GM12878 (cell line): ENCODE data around the gene BCCIP. TPM values are rescaled to one million over a fixed set of nuclear protein-coding genes. Genes with fewer than 3 reads are reported as not detected.

ENCODE experiments used
- ATAC-seq: fragments of 200-7000 bp; cut with Tn5 transposase; 3 replicates; pipeline ENCODE4 v1.9.1; 2020; ENCODE audit warnings: mild to moderate bottlenecking, moderate library complexity
- BruUV-seq: library from RNA; stranded (reverse); fragments of 400-500 nt; replicated peaks from 2 replicates; lab custom pipeline; 2021; lab: Mats Ljungman, UMichigan
- CTCF ChIA-PET: fragments of 300-600 bp; sonication (Branson Sonifier 250); formaldehyde crosslinking; extraction: SDS; loops from one replicate; lab custom pipeline; 2021; ENCODE audit warnings: inconsistent platforms; lab: Yijun Ruan, JAX
- POLR2A ChIA-PET: fragments of 350-600 bp; formaldehyde crosslinking; extraction: SDS; loops from one replicate; lab custom pipeline; 2021; ENCODE audit warnings: inconsistent platforms; lab: Charles Lee
- RAD21 ChIA-PET: fragments of 300-600 bp; sonication (Branson Sonifier 250); formaldehyde crosslinking; loops from one replicate; lab custom pipeline; 2023; ENCODE audit warnings: antibody characterized with exemption; ENCODE audit not compliant: unreplicated experiment; lab: Charles Lee
- SMC1A ChIA-PET: fragments of 300-600 bp; sonication (Branson Sonifier 250); formaldehyde crosslinking; loops from one replicate; lab custom pipeline; 2023; ENCODE audit not compliant: unreplicated experiment, uncharacterized antibody; lab: Charles Lee
- DNase-seq: peaks from one replicate; pipeline ENCODE4 v3.0.0-alpha.2; 2011; ENCODE audit warnings: low read depth, low spot score
- FAIRE-seq: peaks from 3 replicates; lab custom pipeline; 2011; peaks lifted over from hg19 to GRCh38; lab: Jason Lieb, UNC
- H2AFZ ChIP-seq: 2 replicates; pipeline ENCODE4 v1.6.0; 2011; ENCODE audit warnings: low read depth, low read length, control low read depth; ENCODE audit not compliant: control insufficient read depth
- H3K27ac ChIP-seq: 2 replicates; pipeline ENCODE4 v1.5.1; 2011; ENCODE audit warnings: control low read depth; ENCODE audit not compliant: control insufficient read depth, insufficient read depth
- H3K27me3 ChIP-seq, 2 experiments: replicated peaks in 1 of 2; 2 replicates each; pipeline versions ENCODE4 v1.6.0 to v1.6.1; 2011; ENCODE audit warnings: low read length in 1 of 2; ENCODE audit not compliant: control insufficient read depth in 2 of 2, insufficient read depth in 2 of 2
- H3K36me3 ChIP-seq, 2 experiments: 2 replicates each; pipeline ENCODE4 v1.5.1; 2011; ENCODE audit warnings: low read length in 1 of 2; ENCODE audit not compliant: control insufficient read depth in 2 of 2, insufficient read depth in 2 of 2
- H3K4me1 ChIP-seq: 2 replicates; pipeline ENCODE4 v1.6.1; 2011; ENCODE audit warnings: mild to moderate bottlenecking, low read length, moderate library complexity, mixed read lengths; ENCODE audit not compliant: control insufficient read depth, insufficient read depth
- H3K4me2 ChIP-seq: 2 replicates; pipeline ENCODE4 v1.6.0; 2011; ENCODE audit warnings: control low read depth; ENCODE audit not compliant: control insufficient read depth, insufficient read depth
- H3K4me3 ChIP-seq: fragments of 200-600 bp; sonication (generic); 2 replicates; pipeline ENCODE4 v1.5.1; 2016
- H3K79me2 ChIP-seq: 2 replicates; pipeline ENCODE4 v1.6.0; 2011; ENCODE audit warnings: low read length; ENCODE audit not compliant: control insufficient read depth, insufficient read depth
- H3K9ac ChIP-seq: 2 replicates; pipeline ENCODE4 v1.8.0; 2011; ENCODE audit warnings: low read length, control low read depth, mixed read lengths; ENCODE audit not compliant: control insufficient read depth, insufficient read depth
- H3K9me3 ChIP-seq: replicated peaks from 3 replicates; pipeline ENCODE4 v1.5.1; 2011; ENCODE audit warnings: mild to moderate bottlenecking, low read length; ENCODE audit not compliant: control insufficient read depth, insufficient read depth
- H4K20me1 ChIP-seq: 2 replicates; pipeline ENCODE4 v1.6.0; 2011; ENCODE audit not compliant: control insufficient read depth, insufficient read depth
- ATF7 ChIP-seq: fragments of 450-650 bp; IDR thresholded peaks from 2 replicates; pipeline ENCODE4 v1.6.1; 2016; ENCODE audit warnings: low read depth, mild to moderate bottlenecking
- CREB1 ChIP-seq: IDR thresholded peaks from 2 replicates; pipeline ENCODE4 v1.6.1; 2012; ENCODE audit warnings: low read depth, mild to moderate bottlenecking, inconsistent platforms
- CREM ChIP-seq: IDR thresholded peaks from 2 replicates; pipeline ENCODE4 v1.6.1; 2014; ENCODE audit warnings: antibody characterized with exemption, low read depth
- EP300 ChIP-seq, 2 experiments: fragments of 150-350 bp in 1 of 2; IDR thresholded peaks; 2 replicates each; pipeline ENCODE4 v1.6.1; 2011 to 2012; ENCODE audit warnings: low read depth in 2 of 2, low read length in 2 of 2, borderline replicate concordance in 1 of 2, improper control_type of control experiment in 1 of 2, inconsistent platforms in 1 of 2; ENCODE audit not compliant: control insufficient read depth in 1 of 2
- MTA2 ChIP-seq: fragments of 450-650 bp; IDR thresholded peaks from 2 replicates; pipeline ENCODE4 v1.6.1; 2016; ENCODE audit warnings: low read depth, mild to moderate bottlenecking, moderate library complexity
- NFYB ChIP-seq: IDR thresholded peaks from 2 replicates; pipeline ENCODE4 v1.6.1; 2011; ENCODE audit warnings: low read depth, mild to moderate bottlenecking, low read length, improper control_type of control experiment, moderate library complexity; ENCODE audit not compliant: insufficient read depth
- PKNOX1 ChIP-seq: fragments of 450-650 bp; IDR thresholded peaks from 2 replicates; pipeline ENCODE4 v1.6.1; 2016; ENCODE audit warnings: mild to moderate bottlenecking
- PML ChIP-seq: IDR thresholded peaks from 2 replicates; pipeline ENCODE4 v1.6.1; 2012; ENCODE audit warnings: low read length, inconsistent platforms
- RAD21 ChIP-seq: IDR thresholded peaks from 2 replicates; pipeline ENCODE4 v1.6.1; 2011; ENCODE audit warnings: mild to moderate bottlenecking, low read depth, low read length, moderate library complexity; ENCODE audit not compliant: insufficient read depth
- RFX5 ChIP-seq: IDR thresholded peaks from 2 replicates; pipeline ENCODE4 v1.6.1; 2011; ENCODE audit warnings: low read depth, low read length, improper control_type of control experiment
- SPI1 ChIP-seq: IDR thresholded peaks from 2 replicates; pipeline ENCODE4 v1.6.1; 2011; ENCODE audit warnings: low read depth, mild to moderate bottlenecking, low read length, moderate library complexity, borderline replicate concordance; ENCODE audit not compliant: insufficient read depth
- SRF ChIP-seq, 2 experiments: IDR thresholded peaks; 2 replicates each; pipeline ENCODE4 v1.6.1; 2011; ENCODE audit warnings: low read depth in 2 of 2, low read length in 2 of 2, mild to moderate bottlenecking in 1 of 2, moderate library complexity in 1 of 2
- ZBTB4 ChIP-seq: fragments of 450-650 bp; formaldehyde crosslinking; IDR thresholded peaks from 2 replicates; pipeline ENCODE4 v1.4.0; 2022; ENCODE audit warnings: mild to moderate bottlenecking, moderate library complexity
- ZNF687 ChIP-seq: fragments of 450-650 bp; IDR thresholded peaks from 2 replicates; pipeline ENCODE4 v1.6.1; 2017; ENCODE audit warnings: mild to moderate bottlenecking, moderate library complexity
- WGBS: methylation state at CpG from one replicate; pipeline ENCODE4 v1.1.6; 2016; ENCODE audit warnings: low lambda C conversion rate; ENCODE audit not compliant: insufficient replicate concordance, insufficient coverage; ENCODE audit errors: missing lambda C conversion rate; 5-methylcytosine and 5-hydroxymethylcytosine counted together
- in situ Hi-C: fragments of 300-500 bp; cut with MboI; formaldehyde crosslinking; loops from 9 replicates; pipeline ENCODE4 v1.14.3; 2018; ENCODE audit warnings: mixed read lengths
- intact Hi-C: fragments of 100-400 bp; cut with micrococcal nuclease; formaldehyde crosslinking; loops from one replicate; pipeline ENCODE4 v1.14.2; 2022; ENCODE audit not compliant: unreplicated experiment
- polyA plus RNA-seq, 11 experiments: library from polyadenylated mRNA; depleted of rRNA in 4 of 11; unstranded in 6 of 11; stranded (reverse) in 5 of 11; fragments of >200 nt; fragmentation: Nextera tagmentation in 4 of 11; fragmentation: Illumina TruSeq in 1 of 11; extraction: Ambion mirVana in 4 of 11; extraction: Trizol in 1 of 11; gene quantifications; 1 replicate in 1 of 11; 2 replicates in 10 of 11; pipeline versions ENCODE4 v1.2.1 to v1.2.3, GENCODE V29; 2011 to 2016; ENCODE audit warnings: inconsistent platforms in 2 of 11, missing spikeins in 2 of 11, low read depth in 1 of 11
- total RNA-seq, 4 experiments: library from RNA; depleted of rRNA in 3 of 4; stranded (reverse); fragments of >200 nt in 3 of 4; fragmentation: Illumina TruSeq in 1 of 4; extraction: Trizol in 1 of 4; gene quantifications; 2 replicates each; pipeline versions ENCODE4 v1.2.1 to v1.2.3, GENCODE V29; 2013 to 2021

BCCIP gene
- total and polyA plus RNA-seq, 10 of the 15 experiments (the other 5 are each of a cell fraction or from before 2014, with no cell fraction given) = 61.2 to 225 (median 127) TPM

GRCh38 chr10:125783957-125784356, 39.4 kb upstream of the BCCIP start:
- WGBS = 23% methylated on average over 6 of the region's 6 CpGs
- SMC1A ChIA-PET = interaction anchor here (0.6 to 3.2 kb wide), 4 partner anchors 37 to 186 kb away, joined by 3 to 15 read pairs (median 3); partner anchors contain the start of genes BCCIP and UROS
- TF ChIP-seq RFX5 (0 out of 2 replicates have a peak, but pooled peaks have one; percentile 30), RAD21 (peak; percentile 33; the same call in 1 of the 2 replicates), EP300 (IDR thresholded peaks at IDR 0.05; ENCODE audit: borderline replicate concordance in 1 of 2, control insufficient read depth in 1 of 2, low read depth in 2 of 2, low read length in 2 of 2) (peak in 1 of 2 experiments; percentile 29; a peak in 2 of 4 replicates), SRF (IDR thresholded peaks at IDR 0.05; ENCODE audit: low read depth in 2 of 2, low read length in 2 of 2) (peak; percentile 10 to 82; a peak in 2 of 4 replicates), PML (no peak), CREM (peak; percentile 71), NFYB (peak; percentile 45; the same call in 1 of the 2 replicates), MTA2 (0 out of 2 replicates have a peak, but pooled peaks have one; percentile 28), CREB1 (peak; percentile 66; the same call in 1 of the 2 replicates), PKNOX1 (peak; percentile 73; the same call in 1 of the 2 replicates), ATF7 (peak; percentile 62), ZNF687 (peak; percentile 32; the same call in 1 of the 2 replicates), SPI1 (peak; percentile 32; the same call in 1 of the 2 replicates), ZBTB4 (CRISPR knock-in tag) (no peak)

More at GRCh38 chr10:125783957-125784356, 39.4 kb upstream of the BCCIP start:
- ChIA-PET POLR2A (interaction anchor here (0.6 kb wide), 1 partner anchor 17 kb away, joined by 3 read pairs; no protein-coding TSS in a partner anchor), CTCF (interaction anchor here (0.6 to 1.8 kb wide), 5 partner anchors 12 to 151 kb away, joined by 3 to 5 read pairs (median 4); no protein-coding TSS in a partner anchor), RAD21 (interaction anchor here (3.0 kb wide), 1 partner anchor 37 kb away, joined by 10 read pairs; no protein-coding TSS in a partner anchor)
- in situ Hi-C loops (no loop called here), intact Hi-C loops (loop anchor here (5.0 kb wide), 1 partner anchor 38 kb away; the partner anchor contains the start of genes BCCIP and UROS)
- BruUV-seq = no TSS peak
- H3K4me3 ChIP-seq = no peak overlapping the region
- peak; percentile 94 for ATAC-seq
- H3K9me3 ChIP-seq = no peaks in the 10 kb centered on the region
- peaks cover 10% of the 10 kb centered on the region for H3K4me1 ChIP-seq
- no peaks in the 10 kb centered on the region for H3K27me3 ChIP-seq
- H3K79me2 ChIP-seq = no peaks in the 10 kb centered on the region
- H4K20me1 ChIP-seq = no peaks in the 10 kb centered on the region
- H3K4me2 ChIP-seq = peak overlapping the region; percentile 59
- H3K27ac ChIP-seq = peak overlapping the region; percentile 55
- peak overlapping the region; percentile 61 for H2AFZ ChIP-seq
- no peak overlapping the region for H3K9ac ChIP-seq
- DNase-seq = peak; percentile 60
- FAIRE-seq = peak; percentile 94
- peaks cover 0 to 1% of the 10 kb centered on the region in 2 experiments; a peak in 3 of 4 replicates for H3K36me3 ChIP-seq
